ENCODE results near the gene GCSAM.

Gene GCSAM

DNA sequence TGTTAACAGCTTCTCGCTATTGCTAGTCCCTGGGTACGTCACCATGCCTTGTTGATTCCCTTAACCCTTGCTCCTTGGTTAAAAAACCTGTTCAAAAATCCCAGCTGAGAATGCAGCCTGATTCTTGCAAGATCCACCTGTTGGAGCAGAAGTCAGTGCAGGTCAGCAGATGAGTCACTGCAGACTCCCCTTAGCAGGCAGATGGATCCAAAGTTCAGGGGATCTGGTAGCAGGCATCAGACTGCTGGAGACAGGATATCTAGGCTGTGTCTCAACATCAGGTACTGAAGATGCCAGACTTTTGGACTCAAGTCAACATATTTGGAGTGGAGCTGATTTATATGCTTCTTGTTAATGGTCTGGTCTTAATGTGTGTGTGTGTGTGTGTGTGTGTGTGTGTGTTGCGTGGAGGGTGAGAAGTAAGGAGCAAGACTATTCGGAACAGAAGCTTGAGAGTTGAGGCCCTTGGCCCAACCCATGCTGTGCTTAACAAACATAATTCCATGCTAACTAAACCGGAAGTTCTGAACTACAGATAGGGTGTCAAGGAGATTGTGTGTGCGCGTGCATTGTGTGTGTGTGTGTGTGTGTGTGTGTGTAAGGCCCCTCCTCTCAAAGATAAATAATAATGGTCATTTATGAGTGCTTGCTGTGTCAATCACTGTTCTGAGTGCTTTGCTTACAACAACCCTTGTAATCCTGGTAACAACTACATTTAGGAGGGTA lies 47.9 kb downstream of the GCSAM start:
- no peaks in the 10 kb centered on the region for H4K20me1 ChIP-seq (ENCODE audit: insufficient read depth, low read length)
- H3K36me3 ChIP-seq (ENCODE audit: insufficient read depth, low read length) = no peaks in the 10 kb centered on the region
- H3K79me2 ChIP-seq (ENCODE audit: insufficient read depth, low read length) = no peaks in the 10 kb centered on the region
- H3K4me1 ChIP-seq (ENCODE audit: insufficient read depth, low read length) = no peaks in the 10 kb centered on the region
- peaks cover 9% of the 10 kb centered on the region for H3K27me3 ChIP-seq (ENCODE audit: insufficient read depth, low read length, poor library complexity)
- no peak overlapping the region for H3K9ac ChIP-seq (ENCODE audit: low read depth, low read length)
- ATAC-seq (ENCODE audit: insufficient read depth, low read depth) = no peak
- no peak overlapping the region for H3K27ac ChIP-seq (ENCODE audit: low read length)
- H2AFZ ChIP-seq (ENCODE audit: low read depth, low read length) = no peak overlapping the region
- no peak overlapping the region for H3K4me3 ChIP-seq (ENCODE audit: low read depth in 1 of 2, low read length in 2 of 2)
- H3K9me3 ChIP-seq (ENCODE audit: insufficient read depth, low read length, severe bottlenecking) = no peaks in the 10 kb centered on the region
- TF ChIP-seq EZH2 (IDR thresholded peaks at IDR 0.05; ENCODE audit: borderline replicate concordance, low read depth, low read length, severe bottlenecking) = no peak
- TF ChIP-seq, protein P1, sequence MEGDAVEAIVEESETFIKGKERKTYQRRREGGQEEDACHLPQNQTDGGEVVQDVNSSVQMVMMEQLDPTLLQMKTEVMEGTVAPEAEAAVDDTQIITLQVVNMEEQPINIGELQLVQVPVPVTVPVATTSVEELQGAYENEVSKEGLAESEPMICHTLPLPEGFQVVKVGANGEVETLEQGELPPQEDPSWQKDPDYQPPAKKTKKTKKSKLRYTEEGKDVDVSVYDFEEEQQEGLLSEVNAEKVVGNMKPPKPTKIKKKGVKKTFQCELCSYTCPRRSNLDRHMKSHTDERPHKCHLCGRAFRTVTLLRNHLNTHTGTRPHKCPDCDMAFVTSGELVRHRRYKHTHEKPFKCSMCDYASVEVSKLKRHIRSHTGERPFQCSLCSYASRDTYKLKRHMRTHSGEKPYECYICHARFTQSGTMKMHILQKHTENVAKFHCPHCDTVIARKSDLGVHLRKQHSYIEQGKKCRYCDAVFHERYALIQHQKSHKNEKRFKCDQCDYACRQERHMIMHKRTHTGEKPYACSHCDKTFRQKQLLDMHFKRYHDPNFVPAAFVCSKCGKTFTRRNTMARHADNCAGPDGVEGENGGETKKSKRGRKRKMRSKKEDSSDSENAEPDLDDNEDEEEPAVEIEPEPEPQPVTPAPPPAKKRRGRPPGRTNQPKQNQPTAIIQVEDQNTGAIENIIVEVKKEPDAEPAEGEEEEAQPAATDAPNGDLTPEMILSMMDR (IDR thresholded peaks at IDR 0.05; ENCODE audit: borderline replicate concordance, extremely low read depth, low read length, poor library complexity, severe bottlenecking) = no peak
- no peak for DNase-seq
- no peak overlapping the region for H3K4me2 ChIP-seq (ENCODE audit: insufficient read depth, low read length)

DNA sequence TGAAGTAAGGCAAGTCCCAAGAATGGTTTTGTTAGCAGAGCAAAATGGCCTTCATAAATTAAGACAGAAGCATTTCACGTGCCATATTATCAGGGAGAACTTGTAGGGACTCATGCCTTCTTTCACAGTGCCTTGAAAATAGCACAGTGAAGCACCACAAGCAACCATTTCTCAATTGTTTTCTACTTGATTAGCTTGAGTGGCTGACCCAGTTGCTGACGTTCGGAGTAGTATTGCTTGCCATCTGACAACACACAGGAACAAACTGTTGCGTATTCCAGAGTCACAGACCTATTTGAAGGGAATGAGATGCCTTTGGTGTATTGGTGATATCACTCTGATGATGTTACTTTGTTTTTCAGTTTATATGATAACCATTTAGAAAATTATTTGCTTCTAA lies 49.8 kb downstream of the GCSAM start:
- H3K27ac ChIP-seq (ENCODE audit: low read length) = no peak overlapping the region
- no peak overlapping the region for H3K4me2 ChIP-seq (ENCODE audit: insufficient read depth, low read length)
- no peak for DNase-seq
- no peaks in the 10 kb centered on the region for H3K9me3 ChIP-seq (ENCODE audit: insufficient read depth, low read length, severe bottlenecking)
- H3K4me1 ChIP-seq (ENCODE audit: insufficient read depth, low read length) = no peaks in the 10 kb centered on the region
- no peak for ATAC-seq (ENCODE audit: insufficient read depth, low read depth)
- TF ChIP-seq, protein P1 (IDR thresholded peaks at IDR 0.05; ENCODE audit: borderline replicate concordance, extremely low read depth, low read length, poor library complexity, severe bottlenecking) = no peak
- no peak for TF ChIP-seq EZH2 (IDR thresholded peaks at IDR 0.05; ENCODE audit: borderline replicate concordance, low read depth, low read length, severe bottlenecking)
- H4K20me1 ChIP-seq (ENCODE audit: insufficient read depth, low read length) = no peaks in the 10 kb centered on the region
- H2AFZ ChIP-seq (ENCODE audit: low read depth, low read length) = no peak overlapping the region
- H3K79me2 ChIP-seq (ENCODE audit: insufficient read depth, low read length) = no peaks in the 10 kb centered on the region
- peaks cover 10% of the 10 kb centered on the region for H3K27me3 ChIP-seq (ENCODE audit: insufficient read depth, low read length, poor library complexity)
- H3K36me3 ChIP-seq (ENCODE audit: insufficient read depth, low read length) = no peaks in the 10 kb centered on the region
- H3K9ac ChIP-seq (ENCODE audit: low read depth, low read length) = no peak overlapping the region
- H3K4me3 ChIP-seq (ENCODE audit: low read depth in 1 of 2, low read length in 2 of 2) = no peak overlapping the region

GRCh38 chr3:112078125-112079083 lies 54.6 kb downstream of the GCSAM start:
- Histone ChIP-seq H4K20me1 (ENCODE audit: insufficient read depth, low read length) (no peaks in the 10 kb centered on the region), H3K4me1 (ENCODE audit: insufficient read depth, low read length) (peaks cover 6% of the 10 kb centered on the region), H3K4me3 (ENCODE audit: low read depth in 1 of 2, low read length in 2 of 2) (no peak overlapping the region), H3K4me2 (ENCODE audit: insufficient read depth, low read length) (no peak overlapping the region), H3K27me3 (ENCODE audit: insufficient read depth, low read length, poor library complexity) (peaks cover 3% of the 10 kb centered on the region), H3K9ac (ENCODE audit: low read depth, low read length) (no peak overlapping the region), H3K27ac (ENCODE audit: low read length) (no peak overlapping the region), H2AFZ (ENCODE audit: low read depth, low read length) (no peak overlapping the region), H3K9me3 (ENCODE audit: insufficient read depth, low read length, severe bottlenecking) (no peaks in the 10 kb centered on the region), H3K79me2 (ENCODE audit: insufficient read depth, low read length) (no peaks in the 10 kb centered on the region), H3K36me3 (ENCODE audit: insufficient read depth, low read length) (no peaks in the 10 kb centered on the region)
- no peak for TF ChIP-seq EZH2 (IDR thresholded peaks at IDR 0.05; ENCODE audit: borderline replicate concordance, low read depth, low read length, severe bottlenecking)
- TF ChIP-seq, protein P1 (IDR thresholded peaks at IDR 0.05; ENCODE audit: borderline replicate concordance, extremely low read depth, low read length, poor library complexity, severe bottlenecking) = no peak
- DNase-seq (no peak), ATAC-seq (ENCODE audit: insufficient read depth, low read depth) (no peak)
